ENCODE data around the gene SLCO1A2. TPM values are rescaled to one million over a fixed set of nuclear protein-coding genes. Genes with fewer than 3 reads are reported as not detected.

Gene SLCO1A2
- total RNA-seq, 1 experiment from 2014 or later: not detected

DNA sequence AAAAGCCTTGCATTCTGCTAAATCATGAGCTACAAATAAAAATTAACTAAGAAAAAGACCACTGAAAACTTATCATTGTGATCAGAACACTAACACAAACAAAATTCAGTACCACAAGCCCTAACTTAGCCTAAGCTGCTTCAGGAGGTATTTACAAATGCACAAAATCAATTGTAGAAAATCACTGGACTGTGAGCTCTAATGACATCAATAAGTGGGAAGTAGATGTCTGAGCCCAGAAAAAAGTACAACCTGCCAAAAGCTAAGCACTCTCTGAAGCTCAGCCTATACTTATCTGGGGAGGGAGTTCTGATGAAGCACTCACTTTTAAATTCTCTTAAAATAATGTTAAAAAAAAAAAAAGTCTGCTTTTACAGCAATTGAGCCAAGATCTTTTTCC lies 110.8 kb downstream of the SLCO1A2 start:
- intact Hi-C loops (cut with micrococcal nuclease): no loop called here
- no TSS peak for BruUV-seq (replicated peaks)
- Mint-ChIP-seq H3K27me3 (ENCODE audit: insufficient read depth, unreplicated experiment) (peaks cover 21% of the 10 kb centered on the region), H3K4me1 (ENCODE audit: insufficient read depth, unreplicated experiment) (no peaks in the 10 kb centered on the region), H3K4me3 (ENCODE audit: unreplicated experiment) (no peak overlapping the region), H3K27ac (ENCODE audit: low read depth, unreplicated experiment) (no peak overlapping the region), H3K36me3 (ENCODE audit: insufficient read depth, unreplicated experiment) (no peaks in the 10 kb centered on the region), H3K9me3 (ENCODE audit: unreplicated experiment) (no peaks in the 10 kb centered on the region)
- CTCF ChIA-PET: no interaction called here
- TF ChIP-seq CTCF (IDR thresholded peaks at IDR 0.05; ENCODE audit: unreplicated experiment): no peak
- POLR2A ChIA-PET: no interaction called here
- no peak for DNase-seq (ENCODE audit: unreplicated experiment)

- BruUV-seq (replicated peaks): no TSS peak
- TF ChIP-seq CTCF (IDR thresholded peaks at IDR 0.05; ENCODE audit: unreplicated experiment): no peak
- H3K36me3 Mint-ChIP-seq (ENCODE audit: insufficient read depth, unreplicated experiment): no peaks in the 10 kb centered on the region
- ChIA-PET POLR2A (no interaction called here), CTCF (no interaction called here)
- no peak overlapping the region for H3K4me3 Mint-ChIP-seq (ENCODE audit: unreplicated experiment)
- no peaks in the 10 kb centered on the region for H3K9me3 Mint-ChIP-seq (ENCODE audit: unreplicated experiment)
- no peaks in the 10 kb centered on the region for H3K4me1 Mint-ChIP-seq (ENCODE audit: insufficient read depth, unreplicated experiment)
- H3K27me3 Mint-ChIP-seq (ENCODE audit: insufficient read depth, unreplicated experiment): peaks cover 25% of the 10 kb centered on the region
- DNase-seq (ENCODE audit: unreplicated experiment): no peak
- H3K27ac Mint-ChIP-seq (ENCODE audit: low read depth, unreplicated experiment): no peak overlapping the region
- intact Hi-C loops (cut with micrococcal nuclease): no loop called here
Measured at GRCh38 chr12:21221778-21222177, 112.9 kb downstream of the SLCO1A2 start.

- Mint-ChIP-seq H3K27ac (ENCODE audit: low read depth, unreplicated experiment) (no peak overlapping the region), H3K4me1 (ENCODE audit: insufficient read depth, unreplicated experiment) (no peaks in the 10 kb centered on the region), H3K9me3 (ENCODE audit: unreplicated experiment) (no peaks in the 10 kb centered on the region), H3K27me3 (ENCODE audit: insufficient read depth, unreplicated experiment) (peaks cover 25% of the 10 kb centered on the region), H3K4me3 (ENCODE audit: unreplicated experiment) (no peak overlapping the region), H3K36me3 (ENCODE audit: insufficient read depth, unreplicated experiment) (no peaks in the 10 kb centered on the region)
- CTCF ChIA-PET: no interaction called here
- DNase-seq (ENCODE audit: unreplicated experiment): no peak
- no TSS peak for BruUV-seq (replicated peaks)
- POLR2A ChIA-PET: no interaction called here
- no peak for TF ChIP-seq CTCF (IDR thresholded peaks at IDR 0.05; ENCODE audit: unreplicated experiment)
- intact Hi-C loops (cut with micrococcal nuclease): no loop called here
Measured at GRCh38 chr12:21221072-21221471, 113.6 kb downstream of the SLCO1A2 start.

DNA sequence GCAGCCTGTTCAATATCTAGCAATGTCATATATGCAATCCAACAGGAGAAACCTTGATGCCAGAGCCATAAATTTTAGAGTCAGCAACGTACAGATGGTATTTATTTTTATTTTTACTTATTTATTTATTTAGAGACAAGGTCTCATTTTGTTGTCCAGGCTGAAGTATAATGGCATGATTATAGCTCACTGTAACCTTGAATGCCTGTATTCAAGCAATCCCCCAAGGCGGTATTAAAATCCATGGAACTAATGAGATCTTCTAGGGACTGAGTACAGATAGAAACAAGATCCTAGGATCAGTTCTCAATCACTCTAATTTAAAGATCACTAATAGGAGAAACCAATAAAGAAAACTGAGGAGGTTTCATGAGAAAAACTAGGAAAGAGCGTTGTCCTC lies 114.5 kb downstream of the SLCO1A2 start:
- Mint-ChIP-seq H3K4me1 (ENCODE audit: insufficient read depth, unreplicated experiment) (no peaks in the 10 kb centered on the region), H3K4me3 (ENCODE audit: unreplicated experiment) (no peak overlapping the region), H3K27me3 (ENCODE audit: insufficient read depth, unreplicated experiment) (peaks cover 25% of the 10 kb centered on the region), H3K27ac (ENCODE audit: low read depth, unreplicated experiment) (no peak overlapping the region), H3K9me3 (ENCODE audit: unreplicated experiment) (no peaks in the 10 kb centered on the region), H3K36me3 (ENCODE audit: insufficient read depth, unreplicated experiment) (no peaks in the 10 kb centered on the region)
- POLR2A ChIA-PET: no interaction called here
- no peak for DNase-seq (ENCODE audit: unreplicated experiment)
- CTCF ChIA-PET: no interaction called here
- no TSS peak for BruUV-seq (replicated peaks)
- intact Hi-C loops (cut with micrococcal nuclease): no loop called here
- no peak for TF ChIP-seq CTCF (IDR thresholded peaks at IDR 0.05; ENCODE audit: unreplicated experiment)
